WTC11 (cell line): Measurements from ENCODE around the gene CORO1A. TPM values are rescaled to one million over a fixed set of nuclear protein-coding genes. Genes with fewer than 3 reads are reported as not detected.

Experiments
- ATAC-seq: fragments of 200-7000 bp; cut with Tn5 transposase; 2 replicates; pipeline ENCODE4 v1.10.0; 2021; ENCODE audit warnings: mild to moderate bottlenecking, moderate library complexity
- Bru-seq: library from RNA; stranded (reverse); fragments of 400-500 nt; gene quantifications from one replicate; lab custom pipeline; 2021; lab: Mats Ljungman, UMichigan
- CTCF ChIA-PET: fragments of 300-600 bp; sonication (Branson Sonifier 250); formaldehyde crosslinking; loops from one replicate; lab custom pipeline; 2021; ENCODE audit warnings: antibody characterized with exemption; lab: Charles Lee
- POLR2A ChIA-PET: fragments of 350-600 bp; sonication (Branson Sonifier 250); formaldehyde crosslinking; loops from one replicate; lab custom pipeline; 2021; ENCODE audit warnings: antibody characterized with exemption; lab: Charles Lee
- DNase-seq: peaks from one replicate; pipeline ENCODE4 v3.0.0; 2021; ENCODE audit warnings: low spot score
- H3K27ac Mint-ChIP-seq: 2 replicates; pipeline ENCODE4 v1.8.0; 2021; ENCODE audit warnings: mixed read lengths
- H3K27me3 Mint-ChIP-seq: 2 replicates; pipeline ENCODE4 v1.8.0; 2021; ENCODE audit warnings: low read depth, mild to moderate bottlenecking, moderate library complexity, mixed read lengths
- H3K36me3 Mint-ChIP-seq: 2 replicates; pipeline ENCODE4 v1.8.0; 2021; ENCODE audit warnings: mixed read lengths
- H3K4me1 Mint-ChIP-seq: 2 replicates; pipeline ENCODE4 v1.8.0; 2022; ENCODE audit warnings: mixed read lengths
- H3K4me3 Mint-ChIP-seq: 2 replicates; pipeline ENCODE4 v1.8.0; 2021; ENCODE audit warnings: mild to moderate bottlenecking, moderate library complexity, mixed read lengths
- H3K9me3 Mint-ChIP-seq: 2 replicates; pipeline ENCODE4 v1.8.0; 2021; ENCODE audit warnings: mixed read lengths
- EMX1 ChIP-seq: fragments of 250-450 bp; sonication (Bioruptor Pico); IDR thresholded peaks from 2 replicates; pipeline ENCODE4 v1.8.0; 2021; ENCODE audit warnings: mild to moderate bottlenecking
- FOXP1 ChIP-seq: sonication (generic); formaldehyde crosslinking; IDR thresholded peaks from 2 replicates; pipeline ENCODE4 v1.8.0; 2022; ENCODE audit warnings: missing genetic modification reagents, mild to moderate bottlenecking, moderate library complexity, borderline replicate concordance
- GABPB1 ChIP-seq: sonication (generic); formaldehyde crosslinking; IDR thresholded peaks from 2 replicates; pipeline ENCODE4 v1.8.1; 2023; ENCODE audit warnings: mild to moderate bottlenecking, missing genetic modification reagents
- GRHL2 ChIP-seq: fragments of 250-450 bp; sonication (Bioruptor Pico); IDR thresholded peaks from 2 replicates; pipeline ENCODE4 v1.8.0; 2022; ENCODE audit warnings: mild to moderate bottlenecking, moderate library complexity; ENCODE audit not compliant: insufficient replicate concordance, severe bottlenecking
- IRF2 ChIP-seq: sonication (generic); formaldehyde crosslinking; IDR thresholded peaks from 2 replicates; pipeline ENCODE4 v1.8.0; 2022; ENCODE audit warnings: low read depth, missing genetic modification reagents, borderline replicate concordance
- JAZF1 ChIP-seq: fragments of 250-450 bp; sonication (Bioruptor Pico); IDR thresholded peaks from 2 replicates; pipeline ENCODE4 v1.9.0; 2021; ENCODE audit warnings: moderate library complexity, mild to moderate bottlenecking, inconsistent platforms
- SP1 ChIP-seq: sonication (generic); formaldehyde crosslinking; conservative IDR thresholded peaks from 2 replicates; pipeline ENCODE4 v1.8.1; 2022; ENCODE audit warnings: missing genetic modification reagents
- TEAD4 ChIP-seq: sonication (generic); formaldehyde crosslinking; IDR thresholded peaks from 2 replicates; pipeline ENCODE4 v1.8.0; 2022; ENCODE audit warnings: mild to moderate bottlenecking, missing genetic modification reagents
- ZNF263 ChIP-seq: sonication (generic); formaldehyde crosslinking; IDR thresholded peaks from 2 replicates; pipeline ENCODE4 v1.8.1; 2022; ENCODE audit warnings: low read depth, mild to moderate bottlenecking, moderate library complexity, missing genetic modification reagents
- ZNF396 ChIP-seq: fragments of 250-450 bp; sonication (Bioruptor Pico); IDR thresholded peaks from 2 replicates; pipeline ENCODE4 v1.8.0; 2021; ENCODE audit warnings: mild to moderate bottlenecking, moderate library complexity, borderline replicate concordance
- long read RNA-seq, 3 experiments: library from RNA in 1 of 3; library from capped mRNA in 1 of 3; library from polyadenylated mRNA in 1 of 3; unstranded in 2 of 3; stranded (forward) in 1 of 3; transcript quantifications; one replicate each; pipeline ENCODE4 v2.0.0, GENCODE V29; 2021
- total RNA-seq: library from RNA; stranded (reverse); gene quantifications from 3 replicates; pipeline ENCODE4 v1.2.3, GENCODE V29; 2021
- TF ChIP-seq, protein P1 (sequence below): fragments of 250-450 bp; sonication (Bioruptor Pico); IDR thresholded peaks from 2 replicates; pipeline ENCODE4 v1.9.0; 2021; ENCODE audit warnings: mild to moderate bottlenecking
- TF ChIP-seq, protein P2 (sequence below): sonication (generic); formaldehyde crosslinking; IDR thresholded peaks from 2 replicates; pipeline ENCODE4 v1.8.1; 2023; ENCODE audit warnings: mild to moderate bottlenecking, missing genetic modification reagents, moderate library complexity
- TF ChIP-seq, protein P3 (sequence below): fragments of 250-450 bp; sonication (Bioruptor Pico); conservative IDR thresholded peaks from 2 replicates; pipeline ENCODE4 v1.9.0; 2021; ENCODE audit warnings: mild to moderate bottlenecking
- TF ChIP-seq, protein P4 (sequence below): sonication (generic); formaldehyde crosslinking; IDR thresholded peaks from 2 replicates; pipeline ENCODE4 v1.8.0; 2022; ENCODE audit warnings: mild to moderate bottlenecking, missing genetic modification reagents
- TF ChIP-seq, protein P5 (sequence below): sonication (generic); formaldehyde crosslinking; IDR thresholded peaks from 2 replicates; pipeline ENCODE4 v1.8.0; 2022; ENCODE audit warnings: mild to moderate bottlenecking, missing genetic modification reagents

Gene CORO1A
- total RNA-seq, result 6.2 to 10.0 TPM (median 6.5 TPM) in 3 replicates
- percentile 7 among the genes with signal in this experiment for Bru-seq, nascent RNA
- long read RNA-seq, experiment 1, transcript CORO1A-201 (11 exons, 1,803 nt), result major isoform, 30 of 31 reads
- long read RNA-seq, experiment 1, partial matches to known transcripts, result 0 of 31 reads
- long read RNA-seq, experiment 1, other reads (novel, unspliced or antisense), result 1 of 31 reads
- long read RNA-seq, experiment 2, partial matches to known transcripts, result 3 of 8 reads
- long read RNA-seq, experiment 2, other reads (novel, unspliced or antisense), result 2 of 8 reads
- long read RNA-seq, experiment 3, transcript CORO1A-201 (11 exons, 1,803 nt), result major isoform, 41 of 46 reads
- long read RNA-seq, experiment 3, partial matches to known transcripts, result 4 of 46 reads
- long read RNA-seq, experiment 3, other reads (novel, unspliced or antisense), result 1 of 46 reads

DNA sequence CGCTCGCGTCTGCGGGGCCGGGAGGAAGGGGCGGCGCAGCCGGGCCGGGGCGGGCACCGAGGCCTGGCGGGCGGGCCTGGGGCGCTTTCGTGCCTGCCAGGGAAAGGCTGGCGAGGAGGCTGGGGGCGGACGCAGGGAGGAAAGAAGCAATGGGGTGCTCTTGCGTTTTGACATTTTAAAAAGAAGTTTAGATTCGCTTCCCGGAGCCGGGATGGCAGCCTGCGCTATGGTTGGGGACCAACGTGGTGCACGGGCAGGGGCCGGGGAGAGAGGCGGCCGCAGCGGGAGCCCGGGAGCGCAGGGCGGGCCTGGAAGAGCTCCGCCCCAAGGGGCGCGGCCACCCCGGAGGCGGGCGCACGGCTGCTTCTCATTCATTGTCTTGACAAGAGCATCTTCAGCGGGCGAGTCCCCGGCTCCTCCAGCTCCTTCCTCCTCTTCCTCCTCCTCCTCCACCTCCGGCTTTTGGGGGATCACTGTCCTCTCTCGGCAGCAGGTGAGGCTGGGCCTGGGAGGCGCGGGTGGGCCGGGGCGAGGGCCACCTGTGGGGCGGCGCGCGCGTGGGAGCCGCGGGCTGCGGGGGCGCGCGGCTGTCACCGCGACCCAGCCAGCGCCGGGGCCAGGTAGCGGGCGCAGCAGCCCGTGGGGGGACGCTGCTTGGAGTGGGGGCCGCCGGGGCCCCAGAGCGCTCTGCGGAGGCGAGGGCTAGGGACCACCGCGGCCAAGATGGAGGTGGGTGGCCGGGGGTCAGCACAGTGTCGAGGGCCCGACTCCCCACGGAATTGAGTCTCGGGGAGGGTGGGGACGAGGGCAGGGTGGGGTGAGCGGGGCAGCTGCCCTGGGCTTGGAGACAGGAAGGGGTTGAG lies at the start of gene CORO1A:
Gene CORO1A (plus strand): TSS at position 370 of the 863 bp plus-strand sequence. CDS start 1,608 bp downstream, outside the sequence.
- Mint-ChIP-seq H3K4me3 (peak within 1 kb of the TSS; percentile 74), H3K4me1 (peaks cover 7% of the 10 kb centered on the region), H3K27me3 (peaks cover 51% of the 10 kb centered on the region), H3K9me3 (no peaks in the 10 kb centered on the region), H3K27ac (no peak within 1 kb of the TSS), H3K36me3 (no peaks in the 10 kb centered on the region)
- CTCF ChIA-PET, result interaction anchor here (0.6 to 1.6 kb wide), 10 partner anchors 40 to 1162 kb away, joined by 3 to 18 read pairs (median 4); partner anchors contain the start of genes DCTPP1, GDPD3 and TBX6
- TF ChIP-seq GABPB1 (CRISPR knock-in tag), result 0 out of 2 replicates have a peak, but pooled peaks have one; percentile 22
- TF ChIP-seq, protein P1, sequence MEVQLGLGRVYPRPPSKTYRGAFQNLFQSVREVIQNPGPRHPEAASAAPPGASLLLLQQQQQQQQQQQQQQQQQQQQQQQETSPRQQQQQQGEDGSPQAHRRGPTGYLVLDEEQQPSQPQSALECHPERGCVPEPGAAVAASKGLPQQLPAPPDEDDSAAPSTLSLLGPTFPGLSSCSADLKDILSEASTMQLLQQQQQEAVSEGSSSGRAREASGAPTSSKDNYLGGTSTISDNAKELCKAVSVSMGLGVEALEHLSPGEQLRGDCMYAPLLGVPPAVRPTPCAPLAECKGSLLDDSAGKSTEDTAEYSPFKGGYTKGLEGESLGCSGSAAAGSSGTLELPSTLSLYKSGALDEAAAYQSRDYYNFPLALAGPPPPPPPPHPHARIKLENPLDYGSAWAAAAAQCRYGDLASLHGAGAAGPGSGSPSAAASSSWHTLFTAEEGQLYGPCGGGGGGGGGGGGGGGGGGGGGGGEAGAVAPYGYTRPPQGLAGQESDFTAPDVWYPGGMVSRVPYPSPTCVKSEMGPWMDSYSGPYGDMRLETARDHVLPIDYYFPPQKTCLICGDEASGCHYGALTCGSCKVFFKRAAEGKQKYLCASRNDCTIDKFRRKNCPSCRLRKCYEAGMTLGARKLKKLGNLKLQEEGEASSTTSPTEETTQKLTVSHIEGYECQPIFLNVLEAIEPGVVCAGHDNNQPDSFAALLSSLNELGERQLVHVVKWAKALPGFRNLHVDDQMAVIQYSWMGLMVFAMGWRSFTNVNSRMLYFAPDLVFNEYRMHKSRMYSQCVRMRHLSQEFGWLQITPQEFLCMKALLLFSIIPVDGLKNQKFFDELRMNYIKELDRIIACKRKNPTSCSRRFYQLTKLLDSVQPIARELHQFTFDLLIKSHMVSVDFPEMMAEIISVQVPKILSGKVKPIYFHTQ (CRISPR knock-in tag), result no peak
- TF ChIP-seq EMX1 (CRISPR knock-in tag), result no peak
- 0 out of 2 replicates have a peak, but pooled peaks have one; percentile 20 for TF ChIP-seq FOXP1 (CRISPR knock-in tag)
- TF ChIP-seq, protein P2, sequence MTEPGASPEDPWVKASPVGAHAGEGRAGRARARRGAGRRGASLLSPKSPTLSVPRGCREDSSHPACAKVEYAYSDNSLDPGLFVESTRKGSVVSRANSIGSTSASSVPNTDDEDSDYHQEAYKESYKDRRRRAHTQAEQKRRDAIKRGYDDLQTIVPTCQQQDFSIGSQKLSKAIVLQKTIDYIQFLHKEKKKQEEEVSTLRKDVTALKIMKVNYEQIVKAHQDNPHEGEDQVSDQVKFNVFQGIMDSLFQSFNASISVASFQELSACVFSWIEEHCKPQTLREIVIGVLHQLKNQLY, result no peak
- TF ChIP-seq SP1 (CRISPR knock-in tag), result peak; percentile 72
- peak; percentile 84 for TF ChIP-seq ZNF263 (CRISPR knock-in tag)
- ATAC-seq (peak; percentile 78), DNase-seq (peak; percentile 86)
- POLR2A ChIA-PET, result no interaction called here

DNA sequence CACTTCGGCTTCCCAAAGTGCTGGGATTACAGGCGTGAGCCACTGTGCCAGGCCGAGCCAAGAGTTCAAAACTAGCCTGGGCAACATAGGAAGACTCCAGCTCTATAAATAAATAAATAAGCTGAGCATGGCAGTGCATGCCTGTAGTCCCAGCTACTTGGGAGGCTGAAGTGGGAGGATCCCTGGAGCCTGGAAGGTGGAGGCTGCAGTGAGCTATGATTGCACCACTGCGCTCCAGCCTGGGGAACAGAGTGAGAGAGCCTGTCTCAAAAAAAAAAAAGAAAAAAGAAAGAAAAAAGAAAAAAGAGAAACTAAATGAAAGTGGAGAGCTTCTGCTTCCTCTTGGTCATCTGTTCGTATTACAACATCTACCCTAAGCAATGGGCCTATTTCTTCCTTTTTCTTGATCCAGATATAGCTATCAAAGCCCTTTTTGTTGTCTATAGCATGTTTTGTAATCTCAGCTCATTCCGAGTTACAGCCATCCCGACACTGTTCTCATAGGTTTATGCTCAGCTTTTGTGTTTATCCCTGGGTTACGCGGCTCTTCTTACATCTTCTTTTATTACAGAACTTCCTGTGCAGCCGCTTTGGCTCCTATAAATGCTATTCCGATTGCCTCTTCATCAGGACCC lies 46.3 kb upstream of the CORO1A start:
- H3K4me3 Mint-ChIP-seq, result no peak overlapping the region
- POLR2A ChIA-PET, result no interaction called here
- TF ChIP-seq, protein P3, sequence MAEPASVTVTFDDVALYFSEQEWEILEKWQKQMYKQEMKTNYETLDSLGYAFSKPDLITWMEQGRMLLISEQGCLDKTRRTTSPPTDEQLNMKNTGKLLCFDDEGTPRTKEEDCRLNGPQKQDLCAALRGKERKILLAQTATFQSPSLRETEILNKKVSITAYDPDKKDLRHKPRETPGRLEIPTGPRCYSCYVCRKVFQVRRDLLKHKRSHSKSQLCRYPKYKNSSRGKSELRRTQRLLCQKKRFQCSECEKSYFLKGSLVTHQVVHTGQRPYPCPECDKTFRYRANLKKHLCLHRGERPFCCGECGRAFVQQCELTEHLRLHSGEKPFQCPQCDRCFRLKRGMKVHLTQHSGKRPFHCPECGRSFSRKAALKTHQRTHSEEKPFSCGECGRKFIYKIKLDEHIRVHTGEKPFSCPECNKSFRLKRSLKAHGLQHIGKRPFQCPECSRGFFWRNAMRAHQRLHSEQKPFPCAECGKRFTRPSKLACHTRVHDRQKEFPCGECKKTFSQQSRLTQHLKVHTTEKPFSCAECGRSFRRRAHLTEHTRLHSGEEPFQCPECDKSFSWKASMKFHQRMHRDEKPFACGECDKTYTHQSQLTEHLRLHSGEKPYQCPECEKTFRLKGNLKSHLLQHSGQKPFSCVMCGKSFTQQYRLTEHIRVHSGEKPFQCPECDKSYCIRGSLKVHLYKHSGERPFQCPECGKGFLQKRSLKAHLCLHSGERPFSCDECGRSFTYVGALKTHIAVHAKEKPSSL, result no peak
- TF ChIP-seq ZNF396 (CRISPR knock-in tag), result no peak
- H3K27me3 Mint-ChIP-seq, result peaks cover 26% of the 10 kb centered on the region
- DNase-seq (no peak), ATAC-seq (no peak)
- H3K36me3 Mint-ChIP-seq, result no peaks in the 10 kb centered on the region
- CTCF ChIA-PET, result interaction anchor here (1.5 to 1.8 kb wide), 2 partner anchors 24 to 45 kb away, joined by 5 to 13 read pairs; partner anchors contain the start of genes GDPD3 and TBX6
- no peaks in the 10 kb centered on the region for H3K4me1 Mint-ChIP-seq
- no peaks in the 10 kb centered on the region for H3K9me3 Mint-ChIP-seq
- no peak overlapping the region for H3K27ac Mint-ChIP-seq

DNA sequence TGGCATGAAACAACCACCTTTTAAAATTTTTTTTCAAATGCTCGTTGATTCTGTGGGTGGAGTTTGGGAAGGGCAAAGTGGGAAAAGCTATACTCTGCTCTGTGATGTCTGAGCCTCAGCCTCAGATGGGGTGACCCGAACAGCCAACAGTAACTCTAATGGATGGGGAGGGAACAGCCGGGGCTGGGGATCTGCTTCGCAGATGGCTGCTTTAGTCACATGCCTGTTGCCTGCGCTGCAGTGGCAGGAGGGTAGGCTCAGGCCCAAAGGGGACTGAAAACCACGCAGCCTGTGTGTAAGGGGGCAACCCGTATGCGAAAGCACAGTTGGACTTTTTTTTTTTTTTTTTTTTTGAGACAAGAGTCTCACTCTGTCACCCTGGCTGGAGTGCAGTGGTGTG lies 45.5 kb upstream of the CORO1A start:
- Mint-ChIP-seq H3K27me3 (peaks cover 21% of the 10 kb centered on the region), H3K36me3 (no peaks in the 10 kb centered on the region), H3K4me3 (no peak overlapping the region), H3K4me1 (no peaks in the 10 kb centered on the region), H3K27ac (no peak overlapping the region), H3K9me3 (no peaks in the 10 kb centered on the region)
- ChIA-PET POLR2A (interaction anchor here (0.5 kb wide), 1 partner anchor 179 kb away, joined by 4 read pairs; no protein-coding TSS in a partner anchor), CTCF (interaction anchor here (0.6 to 1.8 kb wide), 3 partner anchors 10 to 46 kb away, joined by 3 to 13 read pairs (median 5); partner anchors contain the start of genes GDPD3 and TBX6)
- ATAC-seq (peak; percentile 26; the same call in 1 of the 2 replicates), DNase-seq (no peak)
- TF ChIP-seq TEAD4 (no peak), JAZF1 (CRISPR knock-in tag) (no peak), IRF2 (CRISPR knock-in tag) (no peak), GRHL2 (CRISPR knock-in tag) (no peak)
- TF ChIP-seq, protein P4, sequence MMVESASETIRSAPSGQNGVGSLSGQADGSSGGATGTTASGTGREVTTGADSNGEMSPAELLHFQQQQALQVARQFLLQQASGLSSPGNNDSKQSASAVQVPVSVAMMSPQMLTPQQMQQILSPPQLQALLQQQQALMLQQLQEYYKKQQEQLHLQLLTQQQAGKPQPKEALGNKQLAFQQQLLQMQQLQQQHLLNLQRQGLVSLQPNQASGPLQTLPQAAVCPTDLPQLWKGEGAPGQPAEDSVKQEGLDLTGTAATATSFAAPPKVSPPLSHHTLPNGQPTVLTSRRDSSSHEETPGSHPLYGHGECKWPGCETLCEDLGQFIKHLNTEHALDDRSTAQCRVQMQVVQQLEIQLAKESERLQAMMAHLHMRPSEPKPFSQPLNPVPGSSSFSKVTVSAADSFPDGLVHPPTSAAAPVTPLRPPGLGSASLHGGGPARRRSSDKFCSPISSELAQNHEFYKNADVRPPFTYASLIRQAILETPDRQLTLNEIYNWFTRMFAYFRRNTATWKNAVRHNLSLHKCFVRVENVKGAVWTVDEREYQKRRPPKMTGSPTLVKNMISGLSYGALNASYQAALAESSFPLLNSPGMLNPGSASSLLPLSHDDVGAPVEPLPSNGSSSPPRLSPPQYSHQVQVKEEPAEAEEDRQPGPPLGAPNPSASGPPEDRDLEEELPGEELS (CRISPR knock-in tag), result no peak
- TF ChIP-seq, protein P5, sequence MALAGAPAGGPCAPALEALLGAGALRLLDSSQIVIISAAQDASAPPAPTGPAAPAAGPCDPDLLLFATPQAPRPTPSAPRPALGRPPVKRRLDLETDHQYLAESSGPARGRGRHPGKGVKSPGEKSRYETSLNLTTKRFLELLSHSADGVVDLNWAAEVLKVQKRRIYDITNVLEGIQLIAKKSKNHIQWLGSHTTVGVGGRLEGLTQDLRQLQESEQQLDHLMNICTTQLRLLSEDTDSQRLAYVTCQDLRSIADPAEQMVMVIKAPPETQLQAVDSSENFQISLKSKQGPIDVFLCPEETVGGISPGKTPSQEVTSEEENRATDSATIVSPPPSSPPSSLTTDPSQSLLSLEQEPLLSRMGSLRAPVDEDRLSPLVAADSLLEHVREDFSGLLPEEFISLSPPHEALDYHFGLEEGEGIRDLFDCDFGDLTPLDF (CRISPR knock-in tag), result no peak
